GM12878 (cell line): ENCODE results near the gene INCA1. TPM values are rescaled to one million over a fixed set of nuclear protein-coding genes. Genes with fewer than 3 reads are reported as not detected.

Experiments
- ATAC-seq: fragments of 200-7000 bp; cut with Tn5 transposase; 3 replicates; pipeline ENCODE4 v1.9.1; 2020; ENCODE audit warnings: mild to moderate bottlenecking, moderate library complexity
- BruUV-seq: library from RNA; stranded (reverse); fragments of 400-500 nt; replicated peaks from 2 replicates; lab custom pipeline; 2021; lab: Mats Ljungman, UMichigan
- CTCF ChIA-PET: fragments of 300-600 bp; sonication (Branson Sonifier 250); formaldehyde crosslinking; extraction: SDS; loops from one replicate; lab custom pipeline; 2021; ENCODE audit warnings: inconsistent platforms; lab: Yijun Ruan, JAX
- POLR2A ChIA-PET: fragments of 350-600 bp; formaldehyde crosslinking; extraction: SDS; loops from one replicate; lab custom pipeline; 2021; ENCODE audit warnings: inconsistent platforms; lab: Charles Lee
- RAD21 ChIA-PET: fragments of 300-600 bp; sonication (Branson Sonifier 250); formaldehyde crosslinking; loops from one replicate; lab custom pipeline; 2023; ENCODE audit warnings: antibody characterized with exemption; ENCODE audit not compliant: unreplicated experiment; lab: Charles Lee
- SMC1A ChIA-PET: fragments of 300-600 bp; sonication (Branson Sonifier 250); formaldehyde crosslinking; loops from one replicate; lab custom pipeline; 2023; ENCODE audit not compliant: unreplicated experiment, uncharacterized antibody; lab: Charles Lee
- DNase-seq: peaks from one replicate; pipeline ENCODE4 v3.0.0-alpha.2; 2011; ENCODE audit warnings: low read depth, low spot score
- FAIRE-seq: peaks from 3 replicates; lab custom pipeline; 2011; peaks lifted over from hg19 to GRCh38; lab: Jason Lieb, UNC
- H2AFZ ChIP-seq: 2 replicates; pipeline ENCODE4 v1.6.0; 2011; ENCODE audit warnings: low read depth, low read length, control low read depth; ENCODE audit not compliant: control insufficient read depth
- H3K27ac ChIP-seq: 2 replicates; pipeline ENCODE4 v1.5.1; 2011; ENCODE audit warnings: control low read depth; ENCODE audit not compliant: control insufficient read depth, insufficient read depth
- H3K27me3 ChIP-seq, 2 experiments: replicated peaks in 1 of 2; 2 replicates each; pipeline versions ENCODE4 v1.6.0 to v1.6.1; 2011; ENCODE audit warnings: low read length in 1 of 2; ENCODE audit not compliant: control insufficient read depth in 2 of 2, insufficient read depth in 2 of 2
- H3K36me3 ChIP-seq, 2 experiments: 2 replicates each; pipeline ENCODE4 v1.5.1; 2011; ENCODE audit warnings: low read length in 1 of 2; ENCODE audit not compliant: control insufficient read depth in 2 of 2, insufficient read depth in 2 of 2
- H3K4me1 ChIP-seq: 2 replicates; pipeline ENCODE4 v1.6.1; 2011; ENCODE audit warnings: mild to moderate bottlenecking, low read length, moderate library complexity, mixed read lengths; ENCODE audit not compliant: control insufficient read depth, insufficient read depth
- H3K4me2 ChIP-seq: 2 replicates; pipeline ENCODE4 v1.6.0; 2011; ENCODE audit warnings: control low read depth; ENCODE audit not compliant: control insufficient read depth, insufficient read depth
- H3K4me3 ChIP-seq: fragments of 200-600 bp; sonication (generic); 2 replicates; pipeline ENCODE4 v1.5.1; 2016
- H3K79me2 ChIP-seq: 2 replicates; pipeline ENCODE4 v1.6.0; 2011; ENCODE audit warnings: low read length; ENCODE audit not compliant: control insufficient read depth, insufficient read depth
- H3K9ac ChIP-seq: 2 replicates; pipeline ENCODE4 v1.8.0; 2011; ENCODE audit warnings: low read length, control low read depth, mixed read lengths; ENCODE audit not compliant: control insufficient read depth, insufficient read depth
- H3K9me3 ChIP-seq: replicated peaks from 3 replicates; pipeline ENCODE4 v1.5.1; 2011; ENCODE audit warnings: mild to moderate bottlenecking, low read length; ENCODE audit not compliant: control insufficient read depth, insufficient read depth
- H4K20me1 ChIP-seq: 2 replicates; pipeline ENCODE4 v1.6.0; 2011; ENCODE audit not compliant: control insufficient read depth, insufficient read depth
- CBX5 ChIP-seq: sonication (generic); IDR thresholded peaks from 2 replicates; pipeline ENCODE4 v1.6.1; 2016; ENCODE audit warnings: low read depth, moderate library complexity, mild to moderate bottlenecking, inconsistent platforms
- EED ChIP-seq: sonication (generic); IDR thresholded peaks from 2 replicates; pipeline ENCODE4 v1.6.1; 2016; ENCODE audit warnings: antibody characterized with exemption, low read depth
- GABPA ChIP-seq: IDR thresholded peaks from 2 replicates; pipeline ENCODE4 v1.6.1; 2014; ENCODE audit warnings: antibody characterized with exemption, low read depth, mild to moderate bottlenecking, inconsistent platforms
- LARP7 ChIP-seq: fragments of 450-650 bp; IDR thresholded peaks from 2 replicates; pipeline ENCODE4 v1.6.1; 2017; ENCODE audit warnings: mild to moderate bottlenecking
- POLR2A ChIP-seq: IDR thresholded peaks from 2 replicates; pipeline ENCODE4 v1.6.1; 2011; ENCODE audit warnings: low read depth, mild to moderate bottlenecking, low read length
- RBBP5 ChIP-seq: fragments of 200-600 bp; sonication (generic); conservative IDR thresholded peaks from 2 replicates; pipeline ENCODE4 v1.6.1; 2016
- SIX5 ChIP-seq: IDR thresholded peaks from 2 replicates; pipeline ENCODE4 v1.6.1; 2011; ENCODE audit warnings: mild to moderate bottlenecking, low read depth, low read length, moderate library complexity; ENCODE audit not compliant: severe bottlenecking
- SMC3 ChIP-seq: IDR thresholded peaks from 2 replicates; pipeline ENCODE4 v1.6.1; 2011; ENCODE audit warnings: low read length, improper control_type of control experiment, borderline replicate concordance
- WGBS: methylation state at CpG from one replicate; pipeline ENCODE4 v1.1.6; 2016; ENCODE audit warnings: low lambda C conversion rate; ENCODE audit not compliant: insufficient replicate concordance, insufficient coverage; ENCODE audit errors: missing lambda C conversion rate; 5-methylcytosine and 5-hydroxymethylcytosine counted together
- in situ Hi-C: fragments of 300-500 bp; cut with MboI; formaldehyde crosslinking; loops from 9 replicates; pipeline ENCODE4 v1.14.3; 2018; ENCODE audit warnings: mixed read lengths
- intact Hi-C: fragments of 100-400 bp; cut with micrococcal nuclease; formaldehyde crosslinking; loops from one replicate; pipeline ENCODE4 v1.14.2; 2022; ENCODE audit not compliant: unreplicated experiment
- polyA plus RNA-seq, 11 experiments: library from polyadenylated mRNA; depleted of rRNA in 4 of 11; unstranded in 6 of 11; stranded (reverse) in 5 of 11; fragments of >200 nt; fragmentation: Nextera tagmentation in 4 of 11; fragmentation: Illumina TruSeq in 1 of 11; extraction: Ambion mirVana in 4 of 11; extraction: Trizol in 1 of 11; gene quantifications; 1 replicate in 1 of 11; 2 replicates in 10 of 11; pipeline versions ENCODE4 v1.2.1 to v1.2.3, GENCODE V29; 2011 to 2016; ENCODE audit warnings: inconsistent platforms in 2 of 11, missing spikeins in 2 of 11, low read depth in 1 of 11
- total RNA-seq, 4 experiments: library from RNA; depleted of rRNA in 3 of 4; stranded (reverse); fragments of >200 nt in 3 of 4; fragmentation: Illumina TruSeq in 1 of 4; extraction: Trizol in 1 of 4; gene quantifications; 2 replicates each; pipeline versions ENCODE4 v1.2.1 to v1.2.3, GENCODE V29; 2013 to 2021

The INCA1 gene
- total and polyA plus RNA-seq, 10 of the 15 experiments (the other 5 are each of a cell fraction or from before 2014, with no cell fraction given): 0.19 to 1.8 (median 0.45) TPM

DNA sequence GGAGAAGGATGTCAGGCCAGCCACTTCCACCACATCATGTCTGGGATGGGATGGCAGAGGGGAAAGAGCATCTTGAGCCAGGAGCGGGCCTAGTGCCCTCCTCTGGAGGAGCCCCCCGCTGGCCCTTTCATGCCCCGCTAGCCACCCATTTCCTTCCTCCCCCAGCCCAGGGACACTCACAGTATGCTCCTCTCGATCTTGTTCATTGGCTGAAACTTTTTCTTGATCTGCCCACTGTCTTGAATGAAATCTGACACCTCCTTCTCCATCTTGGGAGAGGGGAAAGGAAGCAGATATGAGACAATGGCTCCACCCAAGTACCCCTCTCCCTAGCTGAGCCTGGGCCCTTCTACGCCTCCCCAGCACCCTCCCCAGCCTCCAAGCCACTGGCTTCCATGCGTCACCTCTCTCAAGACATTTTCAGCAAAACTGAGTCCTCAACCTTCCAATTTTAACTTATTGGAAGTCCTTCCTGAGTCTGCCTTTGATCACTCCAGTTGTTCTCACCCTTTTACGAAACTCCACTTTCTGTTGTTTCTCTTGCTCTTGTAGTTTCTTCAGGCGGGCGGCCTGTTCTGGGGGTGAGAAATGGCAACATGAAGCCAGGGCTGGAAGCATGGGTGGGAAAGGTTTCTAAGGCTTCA lies 36.9 kb downstream of the INCA1 start:
- Histone ChIP-seq H3K27ac (no peak overlapping the region), H3K79me2 (peaks cover 4% of the 10 kb centered on the region), H3K4me1 (peaks cover 1% of the 10 kb centered on the region), H3K9ac (no peak overlapping the region), H3K4me2 (no peak overlapping the region), H3K4me3 (no peak overlapping the region), H3K27me3 (no peaks in the 10 kb centered on the region), H3K36me3 (peaks cover 4 to 10% of the 10 kb centered on the region in 2 experiments), H3K9me3 (no peaks in the 10 kb centered on the region), H4K20me1 (no peaks in the 10 kb centered on the region), H2AFZ (no peak overlapping the region)
- FAIRE-seq (no peak), ATAC-seq (no peak), DNase-seq (no peak)
- 83% methylated on average over 9 of the region's 9 CpGs for WGBS
- intact Hi-C loops (no loop called here), in situ Hi-C loops (no loop called here)
- RAD21 ChIA-PET: no interaction called here
- no TSS peak for BruUV-seq
- SMC1A ChIA-PET: no interaction called here
- CTCF ChIA-PET: no interaction called here
- POLR2A ChIA-PET: interaction anchor here (1.1 kb wide), 1 partner anchor 9 kb away, joined by 5 read pairs; the partner anchor contains the start of gene ENO3
- TF ChIP-seq SIX5 (no peak), SMC3 (no peak), CBX5 (no peak)

DNA sequence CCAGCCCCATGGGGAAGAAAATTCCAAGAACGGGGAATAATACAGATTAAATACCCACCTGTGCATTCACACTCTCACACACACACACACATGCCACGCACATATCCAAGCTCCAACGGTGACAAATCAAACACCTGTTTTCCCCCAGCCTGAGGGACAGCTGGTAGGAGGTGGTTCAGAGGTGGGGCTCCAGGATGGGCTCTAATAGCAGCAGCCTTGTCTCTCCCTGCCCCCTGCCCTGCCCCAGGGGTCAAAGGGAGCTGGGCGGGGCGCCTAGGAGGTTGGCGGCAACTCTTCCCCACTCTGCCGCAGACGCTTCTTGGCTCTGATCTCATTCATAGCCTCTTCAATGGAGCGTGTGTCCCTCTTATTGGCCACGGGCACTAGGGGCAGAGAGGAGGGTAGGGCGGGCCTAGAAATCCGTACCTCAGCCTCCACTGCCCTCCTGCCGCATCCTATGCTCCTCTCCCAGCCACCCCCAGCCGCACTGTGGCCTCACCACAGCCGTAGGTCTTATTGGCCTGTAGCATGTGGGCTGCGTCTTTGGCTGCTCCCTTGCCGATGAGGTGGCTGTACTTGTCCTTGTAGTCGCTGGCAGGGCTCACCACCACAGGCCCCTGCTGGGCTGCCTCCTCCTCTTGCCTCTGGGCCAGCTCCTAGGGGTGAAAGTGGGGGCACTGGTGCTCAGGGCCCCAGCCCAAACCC lies 37.9 kb downstream of the INCA1 start:
- Histone ChIP-seq H4K20me1 (no peaks in the 10 kb centered on the region), H3K9ac (no peak overlapping the region), H3K27ac (no peak overlapping the region), H3K79me2 (no peaks in the 10 kb centered on the region), H3K9me3 (no peaks in the 10 kb centered on the region), H2AFZ (no peak overlapping the region), H3K36me3 (peaks cover 4 to 8% of the 10 kb centered on the region in 2 experiments), H3K27me3 (no peaks in the 10 kb centered on the region), H3K4me2 (no peak overlapping the region), H3K4me1 (no peaks in the 10 kb centered on the region), H3K4me3 (no peak overlapping the region)
- in situ Hi-C loops: no loop called here
- ChIA-PET CTCF (no interaction called here), SMC1A (no interaction called here), RAD21 (no interaction called here), POLR2A (interaction anchor here (1.1 kb wide), 1 partner anchor 8 kb away, joined by 5 read pairs; the partner anchor contains the start of gene ENO3)
- FAIRE-seq (no peak), DNase-seq (no peak), ATAC-seq (no peak)
- 94% methylated on average over 18 of the region's 18 CpGs for WGBS
- BruUV-seq: TSS peak; percentile 83
- intact Hi-C loops: no loop called here
- TF ChIP-seq POLR2A (0 out of 2 replicates have a peak, but pooled peaks have one; percentile 15), LARP7 (no peak), GABPA (no peak), RBBP5 (no peak), EED (no peak)
